OCI-M2 (cell line): Measurements from ENCODE around the gene TYR.
"Not testable (repeated sequence)": the region's sequence is repeated elsewhere in the genome, so short reads cannot be mapped to it uniquely, and the experiment has no call there.

ENCODE experiments used
- DNase-seq: peaks from one replicate; lab custom pipeline; 2025; ENCODE audit not compliant: unreplicated experiment; lab: John Stamatoyannopoulos, UW

The TYR gene

GRCh38 chr11:89267660-89268302 is 90.1 kb downstream of the TYR start:
- DNase-seq = no peak

- not testable (repeated sequence) for DNase-seq
Measured at GRCh38 chr11:89272540-89273088, 94.9 kb downstream of the TYR start.

DNA sequence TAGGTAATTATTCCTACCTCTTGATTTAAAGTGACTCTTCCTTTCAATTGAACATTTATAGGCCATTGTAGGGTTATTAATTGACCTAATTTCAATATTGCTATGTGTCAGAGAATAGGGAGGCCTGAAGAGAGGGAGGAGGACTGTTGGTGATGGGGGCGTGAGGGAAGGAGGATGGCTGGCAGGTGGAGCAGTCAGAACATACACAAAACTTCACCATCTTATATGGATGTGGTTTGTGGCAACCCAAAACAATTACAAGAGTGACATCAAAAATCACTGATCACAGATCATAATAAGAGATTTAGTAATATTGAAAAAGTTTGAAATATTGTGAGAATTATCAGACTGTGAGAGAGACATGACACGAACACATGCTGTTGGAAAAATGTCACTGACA is 95.5 kb downstream of the TYR start:
- not testable (repeated sequence) for DNase-seq

- no peak for DNase-seq
Measured at GRCh38 chr11:89275966-89276365, 98.3 kb downstream of the TYR start.

DNA sequence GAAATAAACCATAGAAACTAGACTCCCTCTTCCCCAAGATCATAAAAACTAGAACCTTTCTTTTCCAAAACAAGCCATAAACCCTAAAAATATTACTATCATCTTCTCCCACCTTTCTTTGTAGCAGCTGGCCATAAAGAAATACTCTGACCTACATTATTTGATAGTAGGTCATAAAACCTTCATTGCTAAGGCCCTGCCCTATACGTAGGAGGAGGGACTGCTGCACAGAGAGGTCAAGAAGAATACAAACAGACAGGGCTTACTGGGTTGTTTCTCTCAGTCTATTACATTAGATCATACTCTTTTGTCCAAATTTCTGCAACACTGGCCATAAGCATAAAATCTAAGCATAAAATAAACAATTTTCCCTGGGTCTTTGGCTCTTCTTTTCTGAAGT is 101.5 kb downstream of the TYR start:
- no peak for DNase-seq

DNA sequence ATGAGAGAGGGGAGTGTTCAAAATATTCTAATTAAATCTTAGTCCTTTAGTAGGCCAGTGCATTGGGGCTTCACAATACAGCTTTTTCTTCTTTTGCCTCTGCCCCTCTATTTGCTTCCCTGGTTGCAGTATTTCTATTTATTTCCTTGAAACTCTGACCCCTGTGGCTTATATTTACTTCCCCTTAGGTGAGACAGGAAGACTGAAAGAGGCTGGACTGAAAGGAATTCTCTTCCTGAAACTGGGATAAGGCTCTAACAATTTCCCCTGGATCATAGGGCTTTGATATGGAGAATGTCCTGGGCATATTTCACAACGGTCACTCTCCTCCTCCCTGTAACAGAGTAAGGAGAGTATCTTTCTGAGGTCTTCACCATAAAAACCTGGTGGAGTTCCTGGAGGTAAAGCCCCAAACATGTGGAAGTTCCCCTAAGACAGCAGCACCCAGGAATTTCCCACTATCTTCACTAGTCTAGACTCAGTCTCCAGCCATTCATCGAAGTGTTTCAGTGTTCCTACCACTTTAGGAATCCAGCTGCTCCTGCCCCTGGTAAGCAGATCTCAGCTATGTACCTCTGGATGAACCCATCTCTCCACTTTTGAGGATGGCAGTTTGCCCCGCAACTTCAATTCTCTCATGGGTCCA is 103.5 kb downstream of the TYR start:
- DNase-seq = not testable (repeated sequence)

DNA sequence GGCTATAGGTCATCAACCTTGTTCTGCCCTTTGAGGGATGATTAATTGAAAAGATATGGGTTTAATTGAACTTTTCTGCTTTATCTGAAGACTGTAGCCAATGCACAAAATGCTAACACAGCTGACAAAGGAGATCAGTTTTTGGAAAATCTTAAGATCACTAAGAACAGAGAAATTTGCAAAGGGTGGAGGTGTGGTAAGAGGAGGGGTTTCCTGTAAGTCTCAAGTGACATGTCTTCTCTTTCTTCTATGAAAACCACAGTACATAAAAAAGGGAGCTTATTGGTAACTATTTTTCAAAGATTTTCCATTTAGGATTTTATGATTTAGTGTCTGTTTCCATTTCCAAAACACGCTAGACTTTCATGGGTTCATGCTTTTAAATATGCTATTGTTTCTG is 108.9 kb downstream of the TYR start:
- DNase-seq = not testable (repeated sequence)

GRCh38 chr11:89288004-89288403 is 110.3 kb downstream of the TYR start:
- DNase-seq = not testable (repeated sequence)

DNA sequence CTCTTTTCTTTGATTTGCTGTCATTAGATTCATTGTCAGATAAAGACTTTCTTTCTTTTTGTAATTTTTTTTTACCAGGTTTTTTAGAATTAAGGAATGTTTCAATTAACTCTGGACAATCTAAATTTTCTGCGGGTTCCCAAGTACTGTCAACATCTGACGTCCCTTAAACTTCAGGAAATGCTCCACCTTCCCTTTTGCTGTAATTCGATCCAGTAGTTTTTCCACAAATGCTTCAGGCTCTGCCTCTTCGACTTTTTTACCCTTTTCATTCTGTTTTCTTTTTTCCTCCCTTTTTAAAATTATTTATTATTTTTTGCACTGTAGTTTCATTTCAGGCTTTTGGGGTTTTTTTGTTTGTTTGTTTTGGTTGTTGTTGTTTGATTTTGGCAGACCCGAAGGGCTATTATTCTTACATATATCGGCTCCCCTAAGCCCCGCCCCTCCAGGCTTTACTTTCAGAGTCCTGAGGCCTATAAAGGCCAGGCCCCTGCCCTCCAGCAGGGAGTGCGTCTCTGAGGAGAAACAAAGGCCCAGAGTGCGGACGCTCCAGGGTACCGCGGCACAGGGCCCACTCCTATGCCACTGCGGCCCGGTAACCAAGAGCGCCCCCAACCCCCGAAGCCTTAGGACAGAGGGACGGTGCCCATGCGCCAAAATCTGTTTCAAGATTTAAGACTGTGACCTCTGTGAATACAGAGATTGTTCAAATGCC is 116.4 kb downstream of the TYR start:
- no peak for DNase-seq

DNA sequence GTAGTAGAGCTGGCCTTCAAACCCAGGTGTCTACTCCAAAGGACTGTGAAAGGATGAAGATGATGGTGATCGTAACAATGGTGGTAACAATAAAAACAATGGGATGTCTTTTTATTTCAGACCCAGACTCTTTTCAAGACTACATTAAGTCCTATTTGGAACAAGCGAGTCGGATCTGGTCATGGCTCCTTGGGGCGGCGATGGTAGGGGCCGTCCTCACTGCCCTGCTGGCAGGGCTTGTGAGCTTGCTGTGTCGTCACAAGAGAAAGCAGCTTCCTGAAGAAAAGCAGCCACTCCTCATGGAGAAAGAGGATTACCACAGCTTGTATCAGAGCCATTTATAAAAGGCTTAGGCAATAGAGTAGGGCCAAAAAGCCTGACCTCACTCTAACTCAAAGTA is 117.3 kb downstream of the TYR start:
- DNase-seq = not testable (repeated sequence)

DNA sequence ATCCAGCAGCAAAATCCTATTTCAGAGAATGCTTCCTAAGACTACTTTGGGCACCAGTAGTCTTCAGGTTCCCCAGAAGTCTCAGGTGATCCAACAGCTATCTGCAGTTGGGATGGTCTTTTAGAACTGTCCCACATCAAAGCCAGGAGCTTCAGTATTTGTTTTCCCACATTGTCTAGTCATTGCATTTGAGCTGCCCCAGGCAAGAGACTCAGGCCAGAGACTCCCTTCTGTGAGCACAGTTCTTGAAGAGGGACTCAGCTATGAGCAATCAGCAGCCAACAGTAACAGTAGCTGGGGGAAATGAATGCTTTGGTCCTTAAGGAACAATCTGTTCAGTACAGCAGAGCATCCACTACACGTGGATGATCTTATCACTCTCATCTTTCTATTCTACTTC is 125.4 kb downstream of the TYR start:
- DNase-seq = not testable (repeated sequence)

DNA sequence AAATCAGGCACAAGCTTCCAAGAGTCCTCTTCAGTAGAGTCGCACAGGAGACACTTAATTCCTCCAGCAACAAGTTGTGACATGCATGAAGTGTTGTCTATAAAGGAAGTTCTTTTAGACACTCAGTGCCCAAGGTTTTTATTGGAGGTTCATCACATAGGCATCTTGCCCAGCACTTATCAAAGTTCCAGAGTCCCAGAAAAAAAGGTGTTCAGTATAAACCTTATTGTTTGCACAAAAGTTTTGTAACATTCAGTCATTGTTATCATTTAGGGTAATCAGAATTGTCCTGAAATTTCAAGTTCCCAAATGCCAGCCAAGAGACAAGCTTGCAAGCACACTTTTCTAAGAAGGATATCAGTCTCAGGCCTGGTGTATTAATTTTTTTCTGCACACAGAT is 130.6 kb downstream of the TYR start:
- not testable (repeated sequence) for DNase-seq

DNA sequence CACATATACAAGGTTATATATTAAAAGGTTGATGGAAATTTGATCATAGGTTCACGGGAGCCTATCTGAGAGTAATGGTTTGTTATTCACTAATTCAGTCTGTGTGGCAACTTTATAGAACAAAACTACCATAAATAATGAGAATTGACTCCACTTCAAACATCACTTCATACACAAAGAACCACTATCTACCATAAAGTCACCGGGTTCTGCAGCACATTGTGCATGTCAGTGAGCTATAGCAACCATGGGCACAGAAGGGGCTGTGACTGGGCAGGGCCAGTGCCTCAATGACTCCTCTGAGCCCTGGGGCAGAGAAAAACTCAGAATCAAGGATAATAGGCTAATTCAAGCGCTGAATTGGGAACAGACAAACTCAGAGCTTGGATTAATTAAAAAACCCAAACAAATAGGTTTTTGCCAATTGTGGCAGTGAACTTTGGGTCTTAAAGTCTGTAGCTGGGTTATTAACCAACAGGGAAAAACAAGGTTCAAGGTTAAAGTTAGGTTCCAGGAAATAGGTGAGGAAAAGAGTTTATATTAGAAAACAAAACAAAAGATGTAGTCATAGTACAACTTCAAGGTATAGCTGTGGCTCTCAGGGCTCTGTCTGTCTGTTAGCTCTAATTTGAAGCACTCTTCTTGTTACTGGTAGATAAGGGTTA is 131.8 kb downstream of the TYR start:
- not testable (repeated sequence) for DNase-seq

DNA sequence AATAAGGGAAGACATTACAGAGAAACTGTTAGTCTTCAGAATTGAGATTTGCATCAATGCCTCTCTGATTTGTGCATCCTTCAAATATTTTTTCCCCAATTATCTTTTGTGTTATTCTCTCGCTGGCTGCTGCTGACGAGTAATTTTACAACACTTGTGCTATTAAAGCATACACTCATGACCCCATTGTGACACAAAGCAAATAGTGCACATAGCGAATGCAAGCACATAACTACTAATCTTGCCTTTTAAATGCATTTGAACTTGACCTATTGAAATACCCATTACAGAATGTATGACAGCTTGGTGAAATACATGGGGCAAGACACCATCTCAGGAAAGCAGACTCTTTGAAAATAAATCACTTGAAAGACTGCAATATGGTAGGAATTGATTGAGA is 132.9 kb downstream of the TYR start:
- not testable (repeated sequence) for DNase-seq

DNA sequence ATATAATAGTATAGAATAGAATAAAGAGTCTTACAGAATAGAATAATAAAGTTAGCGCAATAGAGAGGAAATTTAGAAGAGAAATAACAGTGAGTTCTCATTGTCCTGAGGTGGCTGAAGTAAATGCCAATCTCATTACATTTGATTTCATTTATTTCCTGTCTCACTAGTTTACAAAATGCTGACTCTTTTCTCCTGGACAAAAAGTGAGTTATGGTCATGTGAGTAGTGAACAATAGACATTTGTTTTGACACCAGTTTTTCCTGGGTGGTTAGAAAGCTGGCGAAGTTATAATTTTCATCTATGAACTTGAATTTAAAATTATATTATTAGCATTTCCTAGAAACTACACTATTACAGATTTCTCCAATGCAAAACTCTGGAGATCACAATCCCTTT is 143.7 kb downstream of the TYR start:
- no peak for DNase-seq

DNA sequence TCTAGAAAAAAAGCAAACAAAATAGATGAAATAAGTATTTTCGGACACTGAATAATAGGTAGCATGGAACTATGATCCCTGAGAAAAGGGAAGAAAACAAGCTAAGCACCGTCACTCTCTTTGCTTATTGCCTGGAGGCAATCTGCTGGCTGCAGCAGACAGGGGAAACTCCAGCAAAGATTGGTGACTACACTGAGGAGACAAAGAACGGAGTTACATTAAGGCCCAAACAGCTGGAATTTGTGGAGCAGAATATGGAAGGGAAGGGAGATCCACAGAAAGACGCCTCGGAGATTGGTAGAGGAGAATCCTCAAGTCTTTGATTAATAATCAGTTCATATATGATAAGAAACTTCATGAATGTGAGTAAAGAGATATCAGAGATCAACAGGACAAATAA is 150.2 kb downstream of the TYR start:
- no peak for DNase-seq

DNA sequence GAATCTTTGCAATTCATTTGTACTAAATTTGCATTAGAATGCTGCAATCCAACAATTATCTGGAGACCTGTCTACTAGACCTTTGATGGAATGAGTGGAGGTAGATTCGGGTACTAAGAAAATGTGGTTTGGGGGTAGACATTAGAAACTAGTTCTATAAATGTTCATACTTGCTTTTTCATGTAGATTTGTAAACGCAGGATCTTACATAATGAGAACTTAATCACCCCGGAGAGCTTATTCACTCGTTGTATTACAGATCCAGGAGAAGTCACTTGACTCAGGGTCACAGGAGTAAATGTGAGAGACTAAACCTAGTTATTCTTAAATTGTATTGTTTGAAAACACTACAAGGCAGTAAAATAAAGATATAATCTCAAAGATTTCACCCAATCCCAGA is 154.3 kb downstream of the TYR start:
- DNase-seq = not testable (repeated sequence)

- not testable (repeated sequence) for DNase-seq
Measured at GRCh38 chr11:89333704-89334103, 156.0 kb downstream of the TYR start.

GRCh38 chr11:89337100-89337650 is 159.5 kb downstream of the TYR start:
- not testable (repeated sequence) for DNase-seq

GRCh38 chr11:89338073-89338472 is 160.4 kb downstream of the TYR start:
- DNase-seq = not testable (repeated sequence)

- DNase-seq = not testable (repeated sequence)
Measured at GRCh38 chr11:89340450-89340849, 162.8 kb downstream of the TYR start.
